ENCODE results near the gene ELAVL3.
A peak's percentile ranks its signal among the peaks of the same experiment; 100 is the strongest.

ELAVL3 gene

GRCh38 chr19:11480715-11481533 lies at the start of gene ELAVL3:
TSS of gene ELAVL3 (minus strand) at chr19:11481046. CDS start at chr19:11480608, 438 bp downstream.
- no peak for DNase-seq (ENCODE audit: low read depth)

GRCh38 chr19:11530432-11530831 lies 49.6 kb upstream of the ELAVL3 start:
- peak; percentile 44 for DNase-seq (ENCODE audit: low read depth)

GRCh38 chr19:11528551-11529341 lies 47.9 kb upstream of the ELAVL3 start, which contains the start of gene ECSIT:
TSS of gene ECSIT (minus strand) at chr19:11529134. CDS start at chr19:11519170, 9,964 bp downstream.
- DNase-seq (ENCODE audit: low read depth): peak; percentile 100

- DNase-seq (ENCODE audit: low read depth): no peak
These were observed 38.3 kb upstream of the ELAVL3 start for GRCh38 chr19:11519138-11519537.

- DNase-seq (ENCODE audit: low read depth): no peak
These were observed 33.1 kb upstream of the ELAVL3 start for GRCh38 chr19:11513946-11514345.

GRCh38 chr19:11510444-11510843 lies 29.6 kb upstream of the ELAVL3 start:
- no peak for DNase-seq (ENCODE audit: low read depth)

- no peak for DNase-seq (ENCODE audit: low read depth)
These were observed 26.7 kb upstream of the ELAVL3 start for GRCh38 chr19:11507370-11508078.

- DNase-seq (ENCODE audit: low read depth): no peak
These were observed 26.1 kb upstream of the ELAVL3 start for GRCh38 chr19:11506967-11507366.

- DNase-seq (ENCODE audit: low read depth): no peak
These were observed 25.3 kb upstream of the ELAVL3 start for GRCh38 chr19:11506101-11506555.

- DNase-seq (ENCODE audit: low read depth): peak; percentile 95
These were observed 24.8 kb upstream of the ELAVL3 start, which contains the start of gene ZNF653 for GRCh38 chr19:11505504-11506100. TSS of gene ZNF653 (minus strand) at chr19:11505839. CDS start at chr19:11505786, 53 bp downstream.

- DNase-seq (ENCODE audit: low read depth): peak; percentile 96
These were observed 24.2 kb upstream of the ELAVL3 start for GRCh38 chr19:11505032-11505503.

GRCh38 chr19:11504502-11505031 lies 23.7 kb upstream of the ELAVL3 start:
- DNase-seq (ENCODE audit: low read depth): no peak

- no peak for DNase-seq (ENCODE audit: low read depth)
These were observed 19.1 kb upstream of the ELAVL3 start for GRCh38 chr19:11499890-11500420.

GRCh38 chr19:11499220-11499726 lies 18.4 kb upstream of the ELAVL3 start:
- no peak for DNase-seq (ENCODE audit: low read depth)

- DNase-seq (ENCODE audit: low read depth): peak; percentile 87
These were observed 15.7 kb upstream of the ELAVL3 start for GRCh38 chr19:11496391-11497163.

- DNase-seq (ENCODE audit: low read depth): no peak
These were observed 15.0 kb upstream of the ELAVL3 start for GRCh38 chr19:11495885-11496284.

GRCh38 chr19:11495481-11495880 lies 14.6 kb upstream of the ELAVL3 start:
- DNase-seq (ENCODE audit: low read depth): no peak

- no peak for DNase-seq (ENCODE audit: low read depth)
These were observed 13.9 kb upstream of the ELAVL3 start for GRCh38 chr19:11494634-11495285.

GRCh38 chr19:11489378-11489777 lies 8.5 kb upstream of the ELAVL3 start:
- no peak for DNase-seq (ENCODE audit: low read depth)
